Lower leg skin (tissue), 3 donors: ENCODE measurements around the gene ZFYVE9.

ENCODE experiments used
- CTCF ChIP-seq, 3 donors: fragments of 450-650 bp; IDR thresholded peaks; one replicate each; pipeline ENCODE4 v1.5.1; 2016; ENCODE audit warnings: antibody characterized with exemption in 3 of 3, mild to moderate bottlenecking in 3 of 3, moderate library complexity in 2 of 3
- POLR2A ChIP-seq, 2 donors: fragments of 450-650 bp; IDR thresholded peaks; one replicate each; pipeline ENCODE4 v1.6.1; 2016 to 2017; ENCODE audit warnings: antibody characterized with exemption in 2 of 2, mild to moderate bottlenecking in 1 of 2, moderate library complexity in 1 of 2

GRCh38 chr1:52365071-52365745, 223.3 kb downstream of the ZFYVE9 start:
- TF ChIP-seq CTCF (IDR thresholded peaks at IDR 0.05) (no peak), POLR2A (IDR thresholded peaks at IDR 0.05) (no peak)
